ENCODE data around the gene PCCA. TPM values are rescaled to one million over a fixed set of nuclear protein-coding genes. Genes with fewer than 3 reads are reported as not detected.
"Not testable (repeated sequence)": the region's sequence is repeated elsewhere in the genome, so short reads cannot be mapped to it uniquely, and the experiment has no call there.

PCCA gene
- total RNA-seq, 2 donors from 2014 or later: 19.6 to 38.6 TPM

DNA sequence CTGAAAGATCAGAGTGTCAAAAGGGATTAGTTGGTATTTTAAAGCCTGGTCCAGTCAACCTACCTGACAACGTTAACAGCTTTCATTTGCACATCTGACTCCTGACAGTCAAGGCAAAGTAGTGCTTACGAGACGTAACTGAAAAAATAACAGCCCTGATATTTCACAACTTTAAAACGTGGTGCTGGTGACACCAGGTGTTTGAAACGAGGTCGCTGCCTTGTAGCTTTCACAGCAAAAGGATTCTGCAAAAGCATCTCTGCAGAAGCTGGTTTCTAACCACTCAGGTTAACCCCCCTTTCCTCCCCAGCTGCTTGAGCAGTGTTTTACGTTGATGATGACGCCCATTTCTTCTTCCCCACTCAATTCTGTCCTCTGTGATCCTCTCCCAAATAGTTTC, 476.4 kb downstream of the PCCA start:
- Histone ChIP-seq H3K36me3 (no peaks in the 10 kb centered on the region), H3K27ac (no peak overlapping the region), H3K4me3 (no peak overlapping the region), H3K27me3 (no peaks in the 10 kb centered on the region), H3K4me1 (no peaks in the 10 kb centered on the region), H3K9me3 (no peaks in the 10 kb centered on the region)
- no peak for DNase-seq (ENCODE audit: low spot score)
- TF ChIP-seq, protein P1, sequence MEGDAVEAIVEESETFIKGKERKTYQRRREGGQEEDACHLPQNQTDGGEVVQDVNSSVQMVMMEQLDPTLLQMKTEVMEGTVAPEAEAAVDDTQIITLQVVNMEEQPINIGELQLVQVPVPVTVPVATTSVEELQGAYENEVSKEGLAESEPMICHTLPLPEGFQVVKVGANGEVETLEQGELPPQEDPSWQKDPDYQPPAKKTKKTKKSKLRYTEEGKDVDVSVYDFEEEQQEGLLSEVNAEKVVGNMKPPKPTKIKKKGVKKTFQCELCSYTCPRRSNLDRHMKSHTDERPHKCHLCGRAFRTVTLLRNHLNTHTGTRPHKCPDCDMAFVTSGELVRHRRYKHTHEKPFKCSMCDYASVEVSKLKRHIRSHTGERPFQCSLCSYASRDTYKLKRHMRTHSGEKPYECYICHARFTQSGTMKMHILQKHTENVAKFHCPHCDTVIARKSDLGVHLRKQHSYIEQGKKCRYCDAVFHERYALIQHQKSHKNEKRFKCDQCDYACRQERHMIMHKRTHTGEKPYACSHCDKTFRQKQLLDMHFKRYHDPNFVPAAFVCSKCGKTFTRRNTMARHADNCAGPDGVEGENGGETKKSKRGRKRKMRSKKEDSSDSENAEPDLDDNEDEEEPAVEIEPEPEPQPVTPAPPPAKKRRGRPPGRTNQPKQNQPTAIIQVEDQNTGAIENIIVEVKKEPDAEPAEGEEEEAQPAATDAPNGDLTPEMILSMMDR (IDR thresholded peaks at IDR 0.05): no peak

DNA sequence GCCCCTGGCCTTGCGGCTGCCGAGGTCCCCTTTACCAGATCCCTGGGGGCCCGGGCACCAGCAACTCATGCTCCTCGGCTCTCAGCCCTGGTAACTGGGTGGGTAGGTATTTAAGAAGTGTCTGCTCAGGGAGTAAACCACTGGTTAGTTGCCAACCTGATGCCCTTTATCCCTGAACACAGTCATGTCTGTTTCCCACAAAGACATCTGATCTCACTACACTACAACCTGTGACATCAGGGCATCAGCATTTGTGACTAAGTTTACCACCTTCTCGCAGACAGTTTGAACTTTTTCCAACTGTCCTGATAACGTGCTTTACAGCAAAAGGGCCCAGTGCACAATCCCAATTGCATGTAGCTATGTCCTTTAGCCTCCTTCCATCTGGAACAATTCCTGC, 477.6 kb downstream of the PCCA start:
- TF ChIP-seq, protein P1 (IDR thresholded peaks at IDR 0.05): no peak
- no peaks in the 10 kb centered on the region for H3K27me3 ChIP-seq
- no peak overlapping the region for H3K4me3 ChIP-seq
- H3K4me1 ChIP-seq: no peaks in the 10 kb centered on the region
- no peak for DNase-seq (ENCODE audit: low spot score)
- no peak overlapping the region for H3K27ac ChIP-seq
- no peaks in the 10 kb centered on the region for H3K36me3 ChIP-seq
- H3K9me3 ChIP-seq: no peaks in the 10 kb centered on the region

DNA sequence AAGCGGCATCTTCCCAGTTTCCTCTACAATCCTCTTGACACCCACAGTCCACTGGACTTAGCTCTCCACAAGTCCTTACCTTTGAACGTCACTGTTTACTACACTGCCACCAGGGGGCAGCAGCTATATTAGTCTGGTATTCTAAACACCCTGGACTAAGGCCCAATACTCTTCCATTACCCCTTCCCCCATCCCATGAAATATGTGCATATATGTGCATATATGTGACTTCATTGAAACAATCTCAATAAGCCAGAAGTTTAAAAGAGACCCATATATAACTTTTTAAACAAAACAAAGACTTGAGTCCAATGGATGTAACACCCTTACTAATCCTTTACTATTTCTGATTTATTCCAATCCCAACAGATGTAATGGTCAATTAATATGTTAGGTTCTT, 484.2 kb downstream of the PCCA start:
- DNase-seq (ENCODE audit: low spot score): peak; percentile 69
- no peak overlapping the region for H3K27ac ChIP-seq
- no peaks in the 10 kb centered on the region for H3K4me1 ChIP-seq
- no peak overlapping the region for H3K4me3 ChIP-seq
- no peaks in the 10 kb centered on the region for H3K9me3 ChIP-seq
- TF ChIP-seq, protein P1 (IDR thresholded peaks at IDR 0.05): peak; percentile 45 to 75
- H3K36me3 ChIP-seq: no peaks in the 10 kb centered on the region
- H3K27me3 ChIP-seq: no peaks in the 10 kb centered on the region

DNA sequence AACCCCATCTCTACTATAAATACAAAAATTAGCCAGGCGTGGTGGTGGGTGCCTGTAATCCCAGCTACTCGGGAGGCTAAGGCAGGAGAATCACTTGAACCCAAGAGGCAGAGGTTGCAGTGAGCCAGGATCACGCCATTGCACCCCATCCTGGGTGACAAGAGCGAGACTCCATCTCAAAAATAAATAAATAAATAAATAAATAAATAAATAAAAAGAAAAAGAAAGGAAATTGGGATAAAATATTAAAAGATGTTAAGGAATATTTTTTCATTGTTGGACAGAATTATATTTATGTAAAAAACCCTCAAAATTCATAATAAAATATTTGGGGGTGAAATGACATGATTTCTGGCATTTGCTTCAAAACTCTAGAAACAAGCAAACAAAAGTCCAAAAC, 488.3 kb downstream of the PCCA start:
- not testable (repeated sequence) for H3K4me3 ChIP-seq; H3K36me3 ChIP-seq; H3K4me1 ChIP-seq; DNase-seq (ENCODE audit: low spot score); H3K9me3 ChIP-seq; H3K27ac ChIP-seq; H3K27me3 ChIP-seq

Other genes starting within 250 kb of the PCCA start
- not detected for gene ZIC5, start 117.3 kb upstream of the PCCA start, total RNA-seq
- gene ZIC2, start 107.3 kb upstream of the PCCA start, total RNA-seq: under 1 TPM in 1 of 2 donors, not detected in 1; 0.08 TPM